G401 (cell line): ENCODE measurements around the gene SRGAP3. TPM values are rescaled to one million over a fixed set of nuclear protein-coding genes. Genes with fewer than 3 reads are reported as not detected.

ENCODE experiments used
- DNase-seq: peaks from one replicate; pipeline ENCODE4 v3.0.0-alpha.2; 2015; ENCODE audit warnings: low spot score
- in situ Hi-C: cut with HindIII; loops from 2 replicates; pipeline ENCODE4 v1.10.0; 2016; ENCODE audit warnings: low sequenced_read_pairs, mixed read lengths
- total RNA-seq: library from RNA; depleted of rRNA; stranded (reverse); fragments of >200 nt; shearing (Covaris generic); gene quantifications from 2 replicates; pipeline ENCODE4 v1.2.3, GENCODE V29; 2014

Gene SRGAP3
- total RNA-seq, 1 experiment from 2014 or later = 0.37 TPM

- no peak for DNase-seq
- in situ Hi-C loops = no loop called here
These were observed 43.2 kb downstream of the SRGAP3 start for GRCh38 chr3:9206287-9206686.

- DNase-seq = no peak
- in situ Hi-C loops = no loop called here
These were observed 43.9 kb downstream of the SRGAP3 start for GRCh38 chr3:9205345-9206143.

GRCh38 chr3:9204253-9204992 is 45.0 kb downstream of the SRGAP3 start:
- in situ Hi-C loops = no loop called here
- DNase-seq = peak; percentile 66

GRCh38 chr3:9203317-9203716 is 46.1 kb downstream of the SRGAP3 start:
- in situ Hi-C loops = no loop called here
- DNase-seq = no peak

GRCh38 chr3:9202546-9202945 is 46.9 kb downstream of the SRGAP3 start:
- in situ Hi-C loops = no loop called here
- DNase-seq = no peak

- in situ Hi-C loops = no loop called here
- DNase-seq = no peak
These were observed 47.5 kb downstream of the SRGAP3 start for GRCh38 chr3:9201955-9202354.

- in situ Hi-C loops = no loop called here
These were observed 48.2 kb downstream of the SRGAP3 start for GRCh38 chr3:9201266-9201665.

GRCh38 chr3:9199775-9200174 is 49.7 kb downstream of the SRGAP3 start:
- in situ Hi-C loops = no loop called here
- DNase-seq = no peak

More at GRCh38 chr3:9201266-9201665, 48.2 kb downstream of the SRGAP3 start:
- DNase-seq = no peak

GRCh38 chr3:9198899-9199335 is 50.5 kb downstream of the SRGAP3 start:
- in situ Hi-C loops = no loop called here

GRCh38 chr3:9198261-9198660 is 51.2 kb downstream of the SRGAP3 start:
- in situ Hi-C loops = no loop called here
- peak; percentile 67 for DNase-seq

More at GRCh38 chr3:9198899-9199335, 50.5 kb downstream of the SRGAP3 start:
- peak; percentile 97 for DNase-seq

- in situ Hi-C loops = no loop called here
- DNase-seq = no peak
These were observed 53.4 kb downstream of the SRGAP3 start for GRCh38 chr3:9196020-9196419.

- no peak for DNase-seq
- in situ Hi-C loops = no loop called here
These were observed 54.1 kb downstream of the SRGAP3 start for GRCh38 chr3:9195390-9195789.

GRCh38 chr3:9194509-9195184 is 54.8 kb downstream of the SRGAP3 start:
- in situ Hi-C loops = no loop called here
- no peak for DNase-seq

GRCh38 chr3:9193633-9194195 is 55.7 kb downstream of the SRGAP3 start:
- no peak for DNase-seq
- in situ Hi-C loops = no loop called here

- peak; percentile 62 for DNase-seq
- in situ Hi-C loops = no loop called here
These were observed 56.2 kb downstream of the SRGAP3 start for GRCh38 chr3:9193211-9193610.

- in situ Hi-C loops = no loop called here
- DNase-seq = no peak
These were observed 57.0 kb downstream of the SRGAP3 start for GRCh38 chr3:9192248-9193025.

GRCh38 chr3:9190276-9190675 is 59.2 kb downstream of the SRGAP3 start:
- DNase-seq = peak; percentile 92
- in situ Hi-C loops = no loop called here

- in situ Hi-C loops = no loop called here
These were observed 60.9 kb downstream of the SRGAP3 start for GRCh38 chr3:9188583-9188982.

GRCh38 chr3:9185701-9186100 is 63.7 kb downstream of the SRGAP3 start:
- in situ Hi-C loops = no loop called here
- DNase-seq = no peak

More at GRCh38 chr3:9188583-9188982, 60.9 kb downstream of the SRGAP3 start:
- no peak for DNase-seq
